H1 (cell line): ENCODE measurements around the gene LRRC23. TPM values are rescaled to one million over a fixed set of nuclear protein-coding genes. Genes with fewer than 3 reads are reported as not detected.

Experiments used
- CHD1 ChIP-seq: IDR thresholded peaks from 2 replicates; pipeline ENCODE4 v1.6.1; 2012; ENCODE audit warnings: low read depth, low read length, improper control_type of control experiment
- CTBP2 ChIP-seq: IDR thresholded peaks from 2 replicates; pipeline ENCODE4 v1.7.0; 2011; ENCODE audit warnings: borderline replicate concordance, mild to moderate bottlenecking, moderate library complexity, mixed read lengths, low read length; ENCODE audit not compliant: insufficient read depth, insufficient read length
- FOSL1 ChIP-seq: IDR thresholded peaks from 2 replicates; pipeline ENCODE4 v1.6.1; 2011; ENCODE audit warnings: mild to moderate bottlenecking, low read depth, low read length, moderate library complexity; ENCODE audit not compliant: insufficient read depth
- GTF2F1 ChIP-seq: IDR thresholded peaks from 2 replicates; pipeline ENCODE4 v1.6.1; 2012; ENCODE audit warnings: low read depth, low read length, improper control_type of control experiment, borderline replicate concordance
- RBBP5 ChIP-seq: IDR thresholded peaks from 2 replicates; pipeline ENCODE4 v1.7.1; 2012; ENCODE audit warnings: low read depth, mild to moderate bottlenecking, inconsistent platforms, low read length, moderate library complexity, borderline replicate concordance
- SIX5 ChIP-seq: IDR thresholded peaks from 2 replicates; pipeline ENCODE4 v1.6.1; 2011; ENCODE audit warnings: mild to moderate bottlenecking, low read depth, low read length
- TEAD4 ChIP-seq: IDR thresholded peaks from 2 replicates; pipeline ENCODE4 v1.6.1; 2012; ENCODE audit warnings: low read depth, low read length, inconsistent platforms, mixed read lengths
- polyA plus RNA-seq, 7 experiments: library from polyadenylated mRNA; depleted of rRNA in 3 of 7; stranded (reverse) in 5 of 7; unstranded in 2 of 7; fragments of >200 nt in 5 of 7; fragments of 200-250 nt in 2 of 7; gene quantifications; 1 replicate in 5 of 7; 2 replicates in 1 of 7; 4 replicates in 1 of 7; pipeline versions ENCODE4 v1.2.1 to v1.2.3, GENCODE V29; 2011 to 2013; ENCODE audit warnings: missing spikeins in 2 of 7, mixed read lengths in 2 of 7
- total RNA-seq: library from RNA; stranded (reverse); fragmentation: NEBNext Ultra II Directional; extraction: Animal tissue kit (Norgen Biotek cat#: 25700); gene quantifications from 2 replicates; pipeline ENCODE4 v1.2.1, GENCODE V29; 2021
- TF ChIP-seq, protein P1 (sequence below): IDR thresholded peaks from 2 replicates; pipeline ENCODE4 v1.6.1; 2012; ENCODE audit warnings: inconsistent platforms

Gene LRRC23
- total and polyA plus RNA-seq, 2 of the 8 experiments (the other 6 are each of a cell fraction or from before 2014, with no cell fraction given), result 2.5 to 3.6 TPM

- TF ChIP-seq, protein P1, sequence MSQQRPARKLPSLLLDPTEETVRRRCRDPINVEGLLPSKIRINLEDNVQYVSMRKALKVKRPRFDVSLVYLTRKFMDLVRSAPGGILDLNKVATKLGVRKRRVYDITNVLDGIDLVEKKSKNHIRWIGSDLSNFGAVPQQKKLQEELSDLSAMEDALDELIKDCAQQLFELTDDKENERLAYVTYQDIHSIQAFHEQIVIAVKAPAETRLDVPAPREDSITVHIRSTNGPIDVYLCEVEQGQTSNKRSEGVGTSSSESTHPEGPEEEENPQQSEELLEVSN, result no peak
- TF ChIP-seq CTBP2, result no peak
- no peak for TF ChIP-seq FOSL1
- no peak for TF ChIP-seq TEAD4
- no peak for TF ChIP-seq CHD1
- no peak for TF ChIP-seq SIX5
- no peak for TF ChIP-seq GTF2F1
- TF ChIP-seq RBBP5, result no peak
- TF ChIP-seq, all 59 proteins: peak for 0
Observed at GRCh38 chr12:6956021-6956727, 51.6 kb downstream of the LRRC23 start (continued).
